C4-2B (cell line): Measurements from ENCODE around the gene IFT57.

Source experiments
- H3K27ac ChIP-seq: fragments of 450-650 bp; 2 replicates; pipeline ENCODE4 v1.5.1; 2017
- CTCF ChIP-seq: fragments of 450-650 bp; conservative IDR thresholded peaks from 2 replicates; pipeline ENCODE4 v1.5.1; 2017; ENCODE audit warnings: mild to moderate bottlenecking
- ZFX ChIP-seq: fragments of 450-650 bp; IDR thresholded peaks from 2 replicates; pipeline ENCODE4 v1.6.1; 2017

IFT57 gene

GRCh38 chr3:108200578-108200977 lies 21.6 kb downstream of the IFT57 start:
- TF ChIP-seq ZFX (no peak), CTCF (no peak)
- H3K27ac ChIP-seq: no peak overlapping the region

GRCh38 chr3:108200024-108200423 lies 22.2 kb downstream of the IFT57 start:
- H3K27ac ChIP-seq: no peak overlapping the region
- no peak for TF ChIP-seq CTCF

- no peak for TF ChIP-seq ZFX
- TF ChIP-seq CTCF: no peak
- H3K27ac ChIP-seq: no peak overlapping the region
These were observed 30.8 kb downstream of the IFT57 start for GRCh38 chr3:108191394-108191793.

- no peak overlapping the region for H3K27ac ChIP-seq
- TF ChIP-seq CTCF (no peak), ZFX (no peak)
These were observed 31.9 kb downstream of the IFT57 start for GRCh38 chr3:108190346-108190745.

GRCh38 chr3:108189440-108189839 lies 32.8 kb downstream of the IFT57 start:
- no peak overlapping the region for H3K27ac ChIP-seq
- TF ChIP-seq CTCF (no peak), ZFX (no peak)

GRCh38 chr3:108185536-108185935 lies 36.7 kb downstream of the IFT57 start:
- no peak overlapping the region for H3K27ac ChIP-seq
- no peak for TF ChIP-seq ZFX
- no peak for TF ChIP-seq CTCF

GRCh38 chr3:108184824-108185223 lies 37.4 kb downstream of the IFT57 start:
- TF ChIP-seq CTCF: no peak
- no peak overlapping the region for H3K27ac ChIP-seq
